NCI-H2196 (cell line): ENCODE data around the gene DGKI.

Source experiments
- DNase-seq: peaks from one replicate; lab custom pipeline; 2025; ENCODE audit not compliant: unreplicated experiment; lab: John Stamatoyannopoulos, UW

DGKI gene

GRCh38 chr7:137692399-137692798, 154.4 kb downstream of the DGKI start:
- no peak for DNase-seq

GRCh38 chr7:137691566-137691965, 155.2 kb downstream of the DGKI start:
- no peak for DNase-seq

- DNase-seq = no peak
Observed at GRCh38 chr7:137690635-137691034, 156.1 kb downstream of the DGKI start.

- DNase-seq = no peak
Observed at GRCh38 chr7:137689761-137690160, 157.0 kb downstream of the DGKI start.

- DNase-seq = no peak
Observed at GRCh38 chr7:137687556-137688265, 159.1 kb downstream of the DGKI start.

GRCh38 chr7:137685433-137686164, 161.2 kb downstream of the DGKI start:
- no peak for DNase-seq

- no peak for DNase-seq
Observed at GRCh38 chr7:137684776-137685175, 162.0 kb downstream of the DGKI start.

- DNase-seq = no peak
Observed at GRCh38 chr7:137684316-137684715, 162.5 kb downstream of the DGKI start.

GRCh38 chr7:137682596-137682995, 164.2 kb downstream of the DGKI start:
- no peak for DNase-seq

GRCh38 chr7:137681657-137682562, 164.9 kb downstream of the DGKI start:
- no peak for DNase-seq

GRCh38 chr7:137674551-137675409, 172.0 kb downstream of the DGKI start:
- no peak for DNase-seq

GRCh38 chr7:137674048-137674447, 172.7 kb downstream of the DGKI start:
- DNase-seq = no peak

- DNase-seq = no peak
Observed at GRCh38 chr7:137671920-137672319, 174.9 kb downstream of the DGKI start.

- no peak for DNase-seq
Observed at GRCh38 chr7:137670222-137671064, 176.3 kb downstream of the DGKI start.

GRCh38 chr7:137669706-137670105, 177.1 kb downstream of the DGKI start:
- no peak for DNase-seq

GRCh38 chr7:137668404-137668803, 178.4 kb downstream of the DGKI start:
- DNase-seq = no peak

- no peak for DNase-seq
Observed at GRCh38 chr7:137667633-137668387, 179.0 kb downstream of the DGKI start.

GRCh38 chr7:137664846-137665245, 181.9 kb downstream of the DGKI start:
- no peak for DNase-seq

GRCh38 chr7:137661634-137662033, 185.1 kb downstream of the DGKI start:
- no peak for DNase-seq
